PC-3 (cell line): Measurements from ENCODE around the gene AGO3. TPM values are rescaled to one million over a fixed set of nuclear protein-coding genes. Genes with fewer than 3 reads are reported as not detected.

Source experiments
- ATAC-seq: fragments of 200-7000 bp; cut with Tn5 transposase; 2 replicates; pipeline ENCODE4 v1.9.1; 2020; ENCODE audit warnings: mild to moderate bottlenecking, moderate library complexity
- BruUV-seq: library from RNA; stranded (reverse); fragments of 400-500 nt; replicated peaks from 2 replicates; lab custom pipeline; 2021; lab: Mats Ljungman, UMichigan
- CTCF ChIA-PET: fragments of 300-600 bp; sonication (Branson Sonifier 250); formaldehyde crosslinking; loops from one replicate; lab custom pipeline; 2022; ENCODE audit warnings: antibody characterized with exemption; lab: Charles Lee
- POLR2A ChIA-PET: fragments of 300-600 bp; sonication (Branson Sonifier 250); formaldehyde crosslinking; loops from one replicate; lab custom pipeline; 2022; ENCODE audit warnings: antibody characterized with exemption; ENCODE audit not compliant: unreplicated experiment; lab: Charles Lee
- DNase-seq: peaks from one replicate; pipeline ENCODE4 v3.0.0-alpha.2; 2015
- H2AFZ ChIP-seq: fragments of 300-600 bp; sonication (generic); 2 replicates; pipeline ENCODE4 v1.6.0; 2016; ENCODE audit warnings: antibody characterized with exemption, low read length
- H3F3A ChIP-seq: fragments of 300-600 bp; sonication (generic); one replicate; pipeline ENCODE4 v1.6.0; 2017; ENCODE audit warnings: antibody characterized with exemption, low read length, control low read depth, mild to moderate bottlenecking; ENCODE audit not compliant: unreplicated experiment
- H3K27ac ChIP-seq: fragments of 300-600 bp; sonication (generic); 2 replicates; pipeline ENCODE4 v1.5.1; 2016; ENCODE audit warnings: mild to moderate bottlenecking, low read length
- H3K27me3 ChIP-seq: fragments of 300-600 bp; sonication (generic); 2 replicates; pipeline ENCODE4 v1.6.1; 2016; ENCODE audit warnings: low read length, mixed read lengths
- H3K36me3 ChIP-seq: fragments of 300-600 bp; sonication (generic); 2 replicates; pipeline ENCODE4 v1.6.1; 2016; ENCODE audit warnings: low read depth, mixed run types, low read length, mixed read lengths
- H3K4me1 ChIP-seq: fragments of 300-600 bp; sonication (generic); 2 replicates; pipeline ENCODE4 v1.5.1; 2016; ENCODE audit warnings: low read length; ENCODE audit not compliant: insufficient read depth
- H3K4me2 ChIP-seq: fragments of 300-600 bp; sonication (generic); 2 replicates; pipeline ENCODE4 v1.6.0; 2016; ENCODE audit warnings: low read length
- H3K4me3 ChIP-seq: fragments of 300-600 bp; sonication (generic); 2 replicates; pipeline ENCODE4 v1.5.1; 2016; ENCODE audit warnings: mild to moderate bottlenecking, low read length, mixed read lengths
- H3K79me2 ChIP-seq: fragments of 300-600 bp; sonication (generic); 2 replicates; pipeline ENCODE4 v1.6.1; 2017; ENCODE audit warnings: low read length, mixed read lengths
- H3K9ac ChIP-seq: fragments of 300-600 bp; sonication (generic); 2 replicates; pipeline ENCODE4 v1.6.0; 2016; ENCODE audit warnings: mild to moderate bottlenecking, low read length
- H3K9me2 ChIP-seq: fragments of 300-600 bp; sonication (generic); replicated peaks from 2 replicates; pipeline ENCODE4 v1.6.1; 2016; ENCODE audit warnings: mixed run types, low read length, mixed read lengths
- H3K9me3 ChIP-seq: fragments of 300-600 bp; sonication (generic); 2 replicates; pipeline ENCODE4 v1.6.1; 2016; ENCODE audit warnings: low read length, mixed read lengths
- H4K20me1 ChIP-seq: fragments of 300-600 bp; sonication (generic); 2 replicates; pipeline ENCODE4 v1.6.1; 2016; ENCODE audit warnings: low read length, mixed read lengths
- EZH2 ChIP-seq: fragments of 300-600 bp; sonication (generic); IDR thresholded peaks from one replicate; pipeline ENCODE4 v1.6.1; 2017; ENCODE audit warnings: antibody characterized with exemption, mild to moderate bottlenecking, low read length; ENCODE audit not compliant: unreplicated experiment
- EZH2phosphoT487 ChIP-seq: fragments of 300-600 bp; sonication (generic); IDR thresholded peaks from 2 replicates; pipeline ENCODE4 v1.6.1; 2018; ENCODE audit warnings: mild to moderate bottlenecking, antibody characterized with exemption, low read length, borderline replicate concordance
- intact Hi-C: fragments of 100-400 bp; cut with micrococcal nuclease; formaldehyde crosslinking; loops from 2 replicates; pipeline ENCODE4 v1.9.0; 2023
- total RNA-seq: library from RNA; depleted of rRNA; stranded (reverse); fragments of >200 nt; gene quantifications from 2 replicates; pipeline ENCODE4 v1.2.3, GENCODE V29; 2014
- TF ChIP-seq, protein P1 (sequence below): fragments of 300-600 bp; sonication (generic); conservative IDR thresholded peaks from 2 replicates; pipeline ENCODE4 v1.5.1; 2017; ENCODE audit warnings: antibody characterized with exemption, low read depth, mild to moderate bottlenecking, low read length

The AGO3 gene
- total RNA-seq, 1 experiment from 2014 or later, result 17.7 TPM

DNA sequence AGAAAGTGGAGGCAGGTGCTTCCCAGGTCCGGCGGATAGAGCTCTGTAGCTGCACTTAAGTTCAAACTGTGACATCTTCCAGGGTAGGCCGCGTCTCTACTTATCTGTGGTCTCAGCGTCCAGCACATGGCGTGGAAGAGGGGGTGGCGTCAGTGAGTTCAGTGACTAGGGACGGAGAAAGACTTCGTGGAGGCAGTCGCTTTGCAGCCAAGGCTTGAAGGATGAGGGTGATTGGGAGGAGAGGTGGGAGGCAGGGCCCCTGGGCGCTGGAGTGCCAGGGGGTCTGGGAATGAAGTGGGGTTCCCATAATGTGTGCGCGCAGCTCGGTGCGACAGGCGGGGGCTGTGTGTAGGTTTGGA lies 48.3 kb upstream of the AGO3 start:
- Histone ChIP-seq H3K27me3 (no peaks in the 10 kb centered on the region), H4K20me1 (no peaks in the 10 kb centered on the region), H3K79me2 (peaks cover 42% of the 10 kb centered on the region), H3K4me2 (peak overlapping the region; percentile 99), H2AFZ (peak overlapping the region; percentile 100; the same call in 1 of the 2 replicates), H3K9me3 (no peaks in the 10 kb centered on the region), H3K9me2 (no peaks in the 10 kb centered on the region), H3K4me3 (peak overlapping the region; percentile 99; the same call in 1 of the 2 replicates), H3K27ac (no peak overlapping the region), H3K36me3 (no peaks in the 10 kb centered on the region), H3F3A (no peaks in the 10 kb centered on the region), H3K9ac (no peak overlapping the region), H3K4me1 (peaks cover 8% of the 10 kb centered on the region; the same call in 1 of the 2 replicates)
- POLR2A ChIA-PET, result no interaction called here
- DNase-seq (no peak), ATAC-seq (no peak)
- no peak for TF ChIP-seq EZH2phosphoT487
- no peak for TF ChIP-seq EZH2
- TF ChIP-seq, protein P1, sequence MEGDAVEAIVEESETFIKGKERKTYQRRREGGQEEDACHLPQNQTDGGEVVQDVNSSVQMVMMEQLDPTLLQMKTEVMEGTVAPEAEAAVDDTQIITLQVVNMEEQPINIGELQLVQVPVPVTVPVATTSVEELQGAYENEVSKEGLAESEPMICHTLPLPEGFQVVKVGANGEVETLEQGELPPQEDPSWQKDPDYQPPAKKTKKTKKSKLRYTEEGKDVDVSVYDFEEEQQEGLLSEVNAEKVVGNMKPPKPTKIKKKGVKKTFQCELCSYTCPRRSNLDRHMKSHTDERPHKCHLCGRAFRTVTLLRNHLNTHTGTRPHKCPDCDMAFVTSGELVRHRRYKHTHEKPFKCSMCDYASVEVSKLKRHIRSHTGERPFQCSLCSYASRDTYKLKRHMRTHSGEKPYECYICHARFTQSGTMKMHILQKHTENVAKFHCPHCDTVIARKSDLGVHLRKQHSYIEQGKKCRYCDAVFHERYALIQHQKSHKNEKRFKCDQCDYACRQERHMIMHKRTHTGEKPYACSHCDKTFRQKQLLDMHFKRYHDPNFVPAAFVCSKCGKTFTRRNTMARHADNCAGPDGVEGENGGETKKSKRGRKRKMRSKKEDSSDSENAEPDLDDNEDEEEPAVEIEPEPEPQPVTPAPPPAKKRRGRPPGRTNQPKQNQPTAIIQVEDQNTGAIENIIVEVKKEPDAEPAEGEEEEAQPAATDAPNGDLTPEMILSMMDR, result no peak
- intact Hi-C loops, result no loop called here
- BruUV-seq, result no TSS peak
- CTCF ChIA-PET, result no interaction called here

DNA sequence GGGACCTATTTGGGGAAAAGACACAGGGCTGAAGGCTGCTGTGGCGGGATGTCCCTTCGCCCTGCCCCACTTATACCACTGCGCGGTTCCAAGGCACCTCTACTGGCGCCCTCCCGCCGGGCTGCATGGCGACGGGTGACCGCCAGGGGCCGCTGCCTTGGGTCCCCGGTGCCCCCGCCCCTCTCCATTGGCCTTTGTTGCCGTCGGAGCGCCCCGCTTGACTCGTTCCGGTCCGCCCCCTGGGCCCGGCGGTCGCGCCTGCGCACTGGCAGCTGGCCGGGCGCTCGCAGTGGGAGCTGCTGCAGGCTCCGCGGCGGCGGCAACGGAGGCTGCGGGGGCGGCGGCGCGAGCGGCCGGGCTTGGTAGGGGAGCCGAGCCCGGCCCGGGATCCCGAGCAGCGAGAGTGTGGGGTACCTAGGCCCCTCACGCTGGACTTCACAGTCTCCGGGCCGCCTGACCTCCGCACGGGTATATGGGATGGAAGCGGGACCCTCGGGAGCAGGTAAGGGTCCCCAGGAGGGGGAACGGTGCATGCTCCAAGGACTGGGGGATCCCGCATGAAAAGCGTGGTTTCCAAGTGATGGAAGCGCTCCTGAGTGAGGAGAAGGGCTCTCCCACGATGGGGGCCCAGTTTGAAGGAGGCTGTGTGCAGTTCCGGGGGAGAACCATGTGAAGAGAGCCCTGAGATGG lies 47.8 kb upstream of the AGO3 start, which contains the start of gene AGO1:
Gene AGO1, plus strand, starts transcription at position 265 of the 690 bp plus-strand sequence. Its CDS starts 213 bp downstream, at position 478.
- CTCF ChIA-PET, result interaction anchor here (0.5 to 0.6 kb wide), 3 partner anchors 10 to 276 kb away, joined by 3 to 5 read pairs (median 5); no protein-coding TSS in a partner anchor

More for the DNA sequence above, 47.8 kb upstream of the AGO3 start, which contains the start of gene AGO1:
- Histone ChIP-seq H3K27ac (no peak within 1 kb of the TSS), H3K4me2 (peak within 1 kb of the TSS; percentile 99), H3K4me1 (peaks cover 8% of the 10 kb centered on the region; the same call in 1 of the 2 replicates), H3K79me2 (peaks cover 45% of the 10 kb centered on the region), H3K4me3 (peak within 1 kb of the TSS; percentile 99), H3F3A (no peaks in the 10 kb centered on the region), H3K36me3 (no peaks in the 10 kb centered on the region), H3K9me2 (no peaks in the 10 kb centered on the region), H3K9me3 (no peaks in the 10 kb centered on the region), H4K20me1 (no peaks in the 10 kb centered on the region), H3K9ac (peak within 1 kb of the TSS; percentile 84), H2AFZ (peak within 1 kb of the TSS; percentile 100), H3K27me3 (no peaks in the 10 kb centered on the region)
- ATAC-seq, result peak; percentile 84
- DNase-seq, result peak; percentile 92
- TSS peak; percentile 41 for BruUV-seq
- POLR2A ChIA-PET, result no interaction called here
- intact Hi-C loops, result no loop called here
- TF ChIP-seq EZH2, result no peak
- TF ChIP-seq, protein P1, result peak; percentile 81
